Adrenal gland (tissue), 5 donors: ENCODE measurements around the gene CBARP.

ENCODE experiments used
- POLR2A ChIP-seq, 2 donors: fragments of 450-650 bp; IDR thresholded peaks; one replicate each; pipeline ENCODE4 v1.6.1; 2017; ENCODE audit warnings: antibody characterized with exemption in 2 of 2, mild to moderate bottlenecking in 2 of 2, moderate library complexity in 1 of 2
- TF ChIP-seq, protein P1 (sequence below), 6 experiments: fragments of 450-650 bp in 4 of 6; fragments of 200-600 bp in 2 of 6; sonication (generic) in 1 of 6; IDR thresholded peaks; 1 replicate in 5 of 6; 2 replicates in 1 of 6; pipeline versions ENCODE4 v1.5.1 to v1.8.0; 2016 to 2021; ENCODE audit warnings: antibody characterized with exemption in 6 of 6, mild to moderate bottlenecking in 2 of 6, moderate library complexity in 1 of 6
- donor health status: DM: no; HTN: no; CAD: no.

- TF ChIP-seq, protein P1, sequence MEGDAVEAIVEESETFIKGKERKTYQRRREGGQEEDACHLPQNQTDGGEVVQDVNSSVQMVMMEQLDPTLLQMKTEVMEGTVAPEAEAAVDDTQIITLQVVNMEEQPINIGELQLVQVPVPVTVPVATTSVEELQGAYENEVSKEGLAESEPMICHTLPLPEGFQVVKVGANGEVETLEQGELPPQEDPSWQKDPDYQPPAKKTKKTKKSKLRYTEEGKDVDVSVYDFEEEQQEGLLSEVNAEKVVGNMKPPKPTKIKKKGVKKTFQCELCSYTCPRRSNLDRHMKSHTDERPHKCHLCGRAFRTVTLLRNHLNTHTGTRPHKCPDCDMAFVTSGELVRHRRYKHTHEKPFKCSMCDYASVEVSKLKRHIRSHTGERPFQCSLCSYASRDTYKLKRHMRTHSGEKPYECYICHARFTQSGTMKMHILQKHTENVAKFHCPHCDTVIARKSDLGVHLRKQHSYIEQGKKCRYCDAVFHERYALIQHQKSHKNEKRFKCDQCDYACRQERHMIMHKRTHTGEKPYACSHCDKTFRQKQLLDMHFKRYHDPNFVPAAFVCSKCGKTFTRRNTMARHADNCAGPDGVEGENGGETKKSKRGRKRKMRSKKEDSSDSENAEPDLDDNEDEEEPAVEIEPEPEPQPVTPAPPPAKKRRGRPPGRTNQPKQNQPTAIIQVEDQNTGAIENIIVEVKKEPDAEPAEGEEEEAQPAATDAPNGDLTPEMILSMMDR (IDR thresholded peaks at IDR 0.05), result no peak
- TF ChIP-seq POLR2A (IDR thresholded peaks at IDR 0.05), result no peak
Observed at GRCh38 chr19:1217366-1217765, 20.4 kb downstream of the CBARP start.
